HTR-8/SVneo (cell line): Measurements from ENCODE around the gene PSMB11.

Experiments used
- DNase-seq: peaks from one replicate; pipeline ENCODE4 v3.0.0; 2011; ENCODE audit warnings: low spot score, mixed read lengths; ENCODE audit not compliant: insufficient read length
- FAIRE-seq: peaks from 2 replicates; lab custom pipeline; 2011; peaks lifted over from hg19 to GRCh38; lab: Jason Lieb, UNC

The PSMB11 gene

GRCh38 chr14:23071921-23072539 is 30.0 kb downstream of the PSMB11 start:
- no peak for DNase-seq
- FAIRE-seq, result no peak

GRCh38 chr14:23074906-23075305 is 32.9 kb downstream of the PSMB11 start:
- no peak for FAIRE-seq
- no peak for DNase-seq

GRCh38 chr14:23076785-23077408 is 34.9 kb downstream of the PSMB11 start:
- FAIRE-seq (no peak), DNase-seq (no peak)

GRCh38 chr14:23077962-23078361 is 36.0 kb downstream of the PSMB11 start:
- no peak for DNase-seq
- no peak for FAIRE-seq

- DNase-seq, result peak; percentile 41
- FAIRE-seq, result no peak
These were observed 36.7 kb downstream of the PSMB11 start for GRCh38 chr14:23078692-23079116.

GRCh38 chr14:23079716-23080115 is 37.7 kb downstream of the PSMB11 start:
- DNase-seq (no peak), FAIRE-seq (no peak)

- DNase-seq (no peak), FAIRE-seq (no peak)
These were observed 38.5 kb downstream of the PSMB11 start for GRCh38 chr14:23080474-23080873.

GRCh38 chr14:23085458-23085857 is 43.4 kb downstream of the PSMB11 start:
- DNase-seq (no peak), FAIRE-seq (no peak)

GRCh38 chr14:23086565-23086964 is 44.6 kb downstream of the PSMB11 start:
- FAIRE-seq (no peak), DNase-seq (no peak)

GRCh38 chr14:23089498-23090253 is 47.7 kb downstream of the PSMB11 start:
- no peak for FAIRE-seq

GRCh38 chr14:23090254-23090636 is 48.2 kb downstream of the PSMB11 start:
- DNase-seq, result no peak
- FAIRE-seq, result no peak

More at GRCh38 chr14:23089498-23090253, 47.7 kb downstream of the PSMB11 start:
- DNase-seq, result no peak

- no peak for FAIRE-seq
These were observed 49.5 kb downstream of the PSMB11 start for GRCh38 chr14:23091294-23092225.

GRCh38 chr14:23093104-23093503 is 51.1 kb downstream of the PSMB11 start:
- no peak for FAIRE-seq
- DNase-seq, result no peak

More at GRCh38 chr14:23091294-23092225, 49.5 kb downstream of the PSMB11 start:
- no peak for DNase-seq

GRCh38 chr14:23093526-23093925 is 51.5 kb downstream of the PSMB11 start:
- FAIRE-seq, result no peak

More at GRCh38 chr14:23093526-23093925, 51.5 kb downstream of the PSMB11 start:
- no peak for DNase-seq
